SK-N-SH (cell line): ENCODE data around the gene DPYSL5. TPM values are rescaled to one million over a fixed set of nuclear protein-coding genes. Genes with fewer than 3 reads are reported as not detected.

Experiments
- CTCF ChIA-PET: fragments of 300-600, 350-600 bp; formaldehyde crosslinking; extraction: SDS; loops from one replicate; lab custom pipeline; 2021; lab: Yijun Ruan, JAX
- POLR2A ChIA-PET: fragments of 350-600 bp; sonication (Branson Sonifier 250); formaldehyde crosslinking; extraction: SDS; loops from one replicate; lab custom pipeline; 2020; ENCODE audit warnings: antibody characterized with exemption, inconsistent platforms; lab: Yijun Ruan, JAX
- DNase-seq: peaks from one replicate; pipeline ENCODE4 v3.0.0; 2012
- H2AFZ ChIP-seq: fragments of 200-600 bp; sonication (generic); 2 replicates; pipeline ENCODE4 v1.8.1; 2016; ENCODE audit warnings: antibody characterized with exemption, mild to moderate bottlenecking, low read depth
- H3F3A ChIP-seq: fragments of 200-600 bp; sonication (generic); replicated peaks from 2 replicates; pipeline ENCODE3; 2016; ENCODE audit warnings: antibody characterized with exemption, mild to moderate bottlenecking; ENCODE audit not compliant: insufficient read depth
- H3K27ac ChIP-seq, 2 experiments: fragments of 200-500 bp in 1 of 2; fragments of 200-600 bp in 1 of 2; sonication (Bioruptor generic) in 1 of 2; sonication (generic), shearing (Covaris generic) in 1 of 2; 2 replicates each; pipeline versions ENCODE4 v1.5.1 to v1.6.1; 2014 to 2016; ENCODE audit warnings: low read depth in 2 of 2, inconsistent platforms in 1 of 2, low read length in 1 of 2, mild to moderate bottlenecking in 1 of 2, mixed read lengths in 1 of 2
- H3K27me3 ChIP-seq: fragments of 200-600 bp; sonication (generic), shearing (Covaris generic); 2 replicates; pipeline ENCODE4 v1.6.1; 2016; ENCODE audit warnings: mixed run types; ENCODE audit not compliant: insufficient read depth
- H3K36me3 ChIP-seq, 2 experiments: fragments of 200-500 bp in 1 of 2; fragments of 200-600 bp in 1 of 2; sonication (Bioruptor generic) in 1 of 2; sonication (generic) in 1 of 2; replicated peaks in 1 of 2; 2 replicates each; pipeline versions ENCODE3 to v1.5.1; 2014 to 2016; ENCODE audit warnings: low read length in 1 of 2, mild to moderate bottlenecking in 1 of 2; ENCODE audit not compliant: insufficient read depth in 2 of 2, control insufficient read depth in 1 of 2
- H3K4me1 ChIP-seq, 2 experiments: fragments of 200-500 bp in 1 of 2; fragments of 200-600 bp in 1 of 2; sonication (Bioruptor generic) in 1 of 2; sonication (generic), shearing (Covaris generic) in 1 of 2; 2 replicates each; pipeline versions ENCODE4 v1.5.1 to v1.6.1; 2014 to 2016; ENCODE audit warnings: low read depth in 1 of 2, low read length in 1 of 2, mixed run types in 1 of 2; ENCODE audit not compliant: insufficient read depth in 2 of 2, control insufficient read depth in 1 of 2
- H3K4me2 ChIP-seq: fragments of 200-600 bp; sonication (generic), shearing (Covaris generic); 2 replicates; pipeline ENCODE4 v1.6.1; 2017; ENCODE audit warnings: mixed run types
- H3K4me3 ChIP-seq, 2 experiments: fragments of 200-500 bp in 1 of 2; fragments of 200-600 bp in 1 of 2; sonication (Bioruptor generic) in 1 of 2; sonication (generic), shearing (Covaris generic) in 1 of 2; 2 replicates each; pipeline versions ENCODE4 v1.5.1 to v1.8.1; 2014 to 2016; ENCODE audit warnings: low read depth in 2 of 2, inconsistent platforms in 1 of 2, low read length in 1 of 2, mild to moderate bottlenecking in 1 of 2, mixed read lengths in 1 of 2, moderate library complexity in 1 of 2
- H3K79me2 ChIP-seq: fragments of 200-600 bp; sonication (generic); 2 replicates; pipeline ENCODE4 v1.8.1; 2017; ENCODE audit warnings: mild to moderate bottlenecking; ENCODE audit not compliant: insufficient read depth
- H3K9ac ChIP-seq: fragments of 200-600 bp; sonication (generic); 2 replicates; pipeline ENCODE4 v1.6.1; 2017; ENCODE audit warnings: mixed run types
- H3K9me2 ChIP-seq: fragments of 200-600 bp; sonication (generic); 2 replicates; pipeline ENCODE4 v1.6.1; 2017; ENCODE audit warnings: mixed run types
- H3K9me3 ChIP-seq: fragments of 200-600 bp; sonication (generic); 2 replicates; pipeline ENCODE4 v1.6.1; 2017; ENCODE audit warnings: mixed run types, mild to moderate bottlenecking, moderate library complexity
- H4K20me1 ChIP-seq: fragments of 200-600 bp; sonication (generic); 2 replicates; pipeline ENCODE4 v1.6.1; 2017; ENCODE audit warnings: mild to moderate bottlenecking, mixed run types; ENCODE audit not compliant: insufficient read depth
- FOXJ3 ChIP-seq: sonication (generic); formaldehyde crosslinking; IDR thresholded peaks from 2 replicates; pipeline ENCODE4 v1.5.1; 2020; ENCODE audit warnings: mild to moderate bottlenecking, missing genetic modification reagents
- GATA2 ChIP-seq: sonication (generic); formaldehyde crosslinking; IDR thresholded peaks from 2 replicates; pipeline ENCODE4 v1.5.0; 2020; ENCODE audit warnings: mild to moderate bottlenecking, missing genetic modification reagents
- MAX ChIP-seq: IDR thresholded peaks from 2 replicates; pipeline ENCODE4 v1.4.0; 2012; ENCODE audit warnings: low read depth
- NFIC ChIP-seq: IDR thresholded peaks from 2 replicates; pipeline ENCODE4 v1.4.0; 2012; ENCODE audit warnings: borderline replicate concordance
- PBX3 ChIP-seq: IDR thresholded peaks from 2 replicates; pipeline ENCODE4; 2012
- POLR2AphosphoS5 ChIP-seq: IDR thresholded peaks from 2 replicates; pipeline ENCODE4 v1.6.1; 2012; ENCODE audit warnings: low read depth, low read length
- RFX5 ChIP-seq: IDR thresholded peaks from 2 replicates; pipeline ENCODE4 v1.6.1; 2012; ENCODE audit warnings: mild to moderate bottlenecking, improper control_type of control experiment, low read length
- SIN3A ChIP-seq: IDR thresholded peaks from 2 replicates; pipeline ENCODE4 v1.6.1; 2012; ENCODE audit warnings: low read depth, mild to moderate bottlenecking, low read length, moderate library complexity, borderline replicate concordance
- TCF12 ChIP-seq: IDR thresholded peaks from 2 replicates; pipeline ENCODE4 v1.4.0; 2012
- TEAD4 ChIP-seq: IDR thresholded peaks from 2 replicates; pipeline ENCODE4 v1.4.0; 2012; ENCODE audit warnings: mild to moderate bottlenecking, borderline replicate concordance; ENCODE audit not compliant: insufficient read depth
- WGBS: methylation state at CpG from one replicate; pipeline ENCODE4 v1.1.6; 2017; ENCODE audit warnings: low lambda C conversion rate; 5-methylcytosine and 5-hydroxymethylcytosine counted together
- polyA plus RNA-seq, 3 experiments: library from polyadenylated mRNA; depleted of rRNA; stranded (reverse); fragments of >200 nt; gene quantifications; 2 replicates each; pipeline ENCODE4 v1.2.3, GENCODE V29; 2012
- TF ChIP-seq, protein P1 (sequence below): fragments of 150-350 bp; IDR thresholded peaks from 2 replicates; pipeline ENCODE4 v1.6.1; 2016; ENCODE audit warnings: mild to moderate bottlenecking, low read depth, low read length
- TF ChIP-seq, protein P2 (sequence below): IDR thresholded peaks from 2 replicates; pipeline ENCODE4 v1.4.0; 2012; ENCODE audit warnings: low read depth, borderline replicate concordance

The DPYSL5 gene
- polyA plus RNA-seq, 1 of the 3 experiments (the other 2 are of a cell fraction), result 0.79 TPM

GRCh38 chr2:26957041-26957440, 109.1 kb downstream of the DPYSL5 start:
- Histone ChIP-seq H3K9me3 (no peaks in the 10 kb centered on the region), H3K9me2 (no peaks in the 10 kb centered on the region), H3K79me2 (no peaks in the 10 kb centered on the region), H3K4me3 (no peak overlapping the region), H3K27me3 (peaks cover 68% of the 10 kb centered on the region), H2AFZ (no peak overlapping the region), H3K4me1 (peaks cover 0 to 5% of the 10 kb centered on the region in 2 experiments; a peak in 1 of 4 replicates), H3K9ac (no peak overlapping the region), H3K4me2 (no peak overlapping the region), H4K20me1 (no peaks in the 10 kb centered on the region), H3K27ac (no peak overlapping the region), H3F3A (no peaks in the 10 kb centered on the region), H3K36me3 (no peaks in the 10 kb centered on the region)
- DNase-seq, result no peak
- CTCF ChIA-PET, result interaction anchor here (0.6 to 21.9 kb wide), 7 partner anchors 18 to 115 kb away, joined by 3 to 1017 read pairs (median 3); partner anchors contain the start of genes DPYSL5 and TMEM214
- WGBS, result 43% methylated on average over 3 of the region's 3 CpGs
- TF ChIP-seq, protein P1, sequence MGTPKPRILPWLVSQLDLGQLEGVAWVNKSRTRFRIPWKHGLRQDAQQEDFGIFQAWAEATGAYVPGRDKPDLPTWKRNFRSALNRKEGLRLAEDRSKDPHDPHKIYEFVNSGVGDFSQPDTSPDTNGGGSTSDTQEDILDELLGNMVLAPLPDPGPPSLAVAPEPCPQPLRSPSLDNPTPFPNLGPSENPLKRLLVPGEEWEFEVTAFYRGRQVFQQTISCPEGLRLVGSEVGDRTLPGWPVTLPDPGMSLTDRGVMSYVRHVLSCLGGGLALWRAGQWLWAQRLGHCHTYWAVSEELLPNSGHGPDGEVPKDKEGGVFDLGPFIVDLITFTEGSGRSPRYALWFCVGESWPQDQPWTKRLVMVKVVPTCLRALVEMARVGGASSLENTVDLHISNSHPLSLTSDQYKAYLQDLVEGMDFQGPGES, result no peak
- TF ChIP-seq TEAD4 (no peak), SIN3A (no peak), NFIC (no peak), GATA2 (CRISPR knock-in tag) (no peak), TCF12 (no peak), RFX5 (no peak), MAX (no peak)
- TF ChIP-seq, protein P2, sequence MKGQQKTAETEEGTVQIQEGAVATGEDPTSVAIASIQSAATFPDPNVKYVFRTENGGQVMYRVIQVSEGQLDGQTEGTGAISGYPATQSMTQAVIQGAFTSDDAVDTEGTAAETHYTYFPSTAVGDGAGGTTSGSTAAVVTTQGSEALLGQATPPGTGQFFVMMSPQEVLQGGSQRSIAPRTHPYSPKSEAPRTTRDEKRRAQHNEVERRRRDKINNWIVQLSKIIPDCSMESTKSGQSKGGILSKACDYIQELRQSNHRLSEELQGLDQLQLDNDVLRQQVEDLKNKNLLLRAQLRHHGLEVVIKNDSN, result no peak
- POLR2A ChIA-PET, result no interaction called here

GRCh38 chr2:26957534-26957933, 109.6 kb downstream of the DPYSL5 start:
- ChIA-PET CTCF (interaction anchor here (0.6 to 21.9 kb wide), 8 partner anchors 8 to 128 kb away, joined by 3 to 1017 read pairs (median 3); partner anchors contain the start of genes DPYSL5 and TMEM214), POLR2A (no interaction called here)
- DNase-seq, result no peak
- H4K20me1 ChIP-seq, result no peaks in the 10 kb centered on the region
- no peaks in the 10 kb centered on the region for H3K79me2 ChIP-seq
- 94% methylated on average over 3 of the region's 3 CpGs for WGBS
- H3K9ac ChIP-seq, result no peak overlapping the region
- TF ChIP-seq PBX3, result no peak
- TF ChIP-seq POLR2AphosphoS5, result no peak
- TF ChIP-seq FOXJ3, result no peak
- no peak for TF ChIP-seq MAX
- no peaks in the 10 kb centered on the region for H3K36me3 ChIP-seq
- no peaks in the 10 kb centered on the region for H3K9me3 ChIP-seq
- peaks cover 0 to 3% of the 10 kb centered on the region in 2 experiments; a peak in 1 of 4 replicates for H3K4me1 ChIP-seq
- H2AFZ ChIP-seq, result no peak overlapping the region
- H3K27me3 ChIP-seq, result peaks cover 63% of the 10 kb centered on the region
- no peaks in the 10 kb centered on the region for H3K9me2 ChIP-seq
- H3K27ac ChIP-seq, result no peak overlapping the region
- no peak overlapping the region for H3K4me3 ChIP-seq
- no peaks in the 10 kb centered on the region for H3F3A ChIP-seq
- H3K4me2 ChIP-seq, result no peak overlapping the region
